Endothelial cell of umbilical vein (primary cell): Measurements from ENCODE around the gene CDH11. TPM values are rescaled to one million over a fixed set of nuclear protein-coding genes. Genes with fewer than 3 reads are reported as not detected.

Experiments used
- BruUV-seq: library from RNA; stranded (reverse); fragments of 400-500 nt; replicated peaks from 2 replicates; lab custom pipeline; 2021; lab: Mats Ljungman, UMichigan
- CTCF ChIA-PET: fragments of 300-600, 350-600 bp; sonication (Branson Sonifier 250); formaldehyde crosslinking; loops from one replicate; lab custom pipeline; 2021; ENCODE audit warnings: antibody characterized with exemption, inconsistent platforms; lab: Charles Lee
- POLR2A ChIA-PET: fragments of 300-600, 350-600 bp; sonication (Branson Sonifier 250); formaldehyde crosslinking; loops from one replicate; lab custom pipeline; 2021; ENCODE audit warnings: antibody characterized with exemption, inconsistent platforms; lab: Charles Lee
- DNase-seq: peaks from one replicate; pipeline ENCODE4 v3.0.0-alpha.2; 2011; ENCODE audit warnings: low read depth, low spot score
- FAIRE-seq: peaks from 2 replicates; lab custom pipeline; 2011; peaks lifted over from hg19 to GRCh38; lab: Jason Lieb, UNC
- H2AFZ ChIP-seq: 2 replicates; pipeline ENCODE4 v1.6.0; 2012; ENCODE audit warnings: low read depth, low read length, control low read depth, inconsistent platforms
- H3K27ac ChIP-seq: 2 replicates; pipeline ENCODE4 v1.5.1; 2011; ENCODE audit warnings: low read depth, mild to moderate bottlenecking, control low read depth, low read length, moderate library complexity; ENCODE audit not compliant: insufficient read depth
- H3K27me3 ChIP-seq, 2 experiments: 2 replicates each; pipeline versions ENCODE4 v1.6.0 to v1.6.1; 2011; ENCODE audit warnings: low read length in 2 of 2, mixed read lengths in 1 of 2; ENCODE audit not compliant: control insufficient read depth in 2 of 2, insufficient read depth in 2 of 2
- H3K36me3 ChIP-seq, 2 experiments: 2 replicates in 1 of 2; 3 replicates in 1 of 2; pipeline ENCODE4 v1.5.1; 2011; ENCODE audit warnings: low read length in 2 of 2, mild to moderate bottlenecking in 1 of 2, moderate library complexity in 1 of 2; ENCODE audit not compliant: control insufficient read depth in 2 of 2, insufficient read depth in 2 of 2; ENCODE audit errors: extremely low read depth in 1 of 2
- H3K4me1 ChIP-seq: 3 replicates; pipeline ENCODE4 v1.5.1; 2011; ENCODE audit warnings: mild to moderate bottlenecking, low read length; ENCODE audit not compliant: control insufficient read depth, insufficient read depth; ENCODE audit errors: extremely low read depth
- H3K4me2 ChIP-seq: 2 replicates; pipeline ENCODE4 v1.6.1; 2011; ENCODE audit warnings: low read length, control low read depth, mixed read lengths; ENCODE audit not compliant: insufficient read depth
- H3K4me3 ChIP-seq, 3 experiments: fragments of 200-600 bp in 1 of 3; sonication (generic), shearing (Covaris generic) in 1 of 3; replicated peaks in 1 of 3; 2 replicates each; pipeline ENCODE4 v1.5.1; 2011 to 2016; ENCODE audit warnings: control low read depth in 3 of 3, low read length in 3 of 3, mild to moderate bottlenecking in 2 of 3, inconsistent platforms in 1 of 3, low read depth in 1 of 3, moderate library complexity in 1 of 3; ENCODE audit not compliant: insufficient read depth in 1 of 3
- H3K79me2 ChIP-seq: 2 replicates; pipeline ENCODE4 v1.6.0; 2012; ENCODE audit warnings: low read length, inconsistent platforms; ENCODE audit not compliant: control insufficient read depth, insufficient read depth
- H3K9ac ChIP-seq: replicated peaks from 2 replicates; pipeline ENCODE3; 2011; ENCODE audit warnings: low read length, control low read depth; ENCODE audit not compliant: insufficient read depth; ENCODE audit errors: extremely low read depth
- H3K9me1 ChIP-seq: replicated peaks from 3 replicates; pipeline ENCODE4 v1.6.0; 2011; ENCODE audit warnings: mild to moderate bottlenecking, low read length; ENCODE audit not compliant: control insufficient read depth, insufficient read depth; ENCODE audit errors: extremely low read depth
- H3K9me3 ChIP-seq: replicated peaks from 2 replicates; pipeline ENCODE4 v1.5.1; 2012; ENCODE audit warnings: low read length, inconsistent platforms; ENCODE audit not compliant: control insufficient read depth, insufficient read depth
- H4K20me1 ChIP-seq: replicated peaks from 2 replicates; pipeline ENCODE3; 2011; ENCODE audit warnings: mild to moderate bottlenecking, low read length; ENCODE audit not compliant: control insufficient read depth, insufficient read depth; ENCODE audit errors: extremely low read depth
- EZH2 ChIP-seq: IDR thresholded peaks from 2 replicates; pipeline ENCODE4 v1.6.1; 2012; ENCODE audit warnings: borderline replicate concordance, low read depth, mild to moderate bottlenecking, moderate library complexity, low read length, inconsistent platforms; ENCODE audit not compliant: severe bottlenecking
- FOS ChIP-seq: IDR thresholded peaks from 2 replicates; pipeline ENCODE4 v1.6.1; 2011; ENCODE audit warnings: mild to moderate bottlenecking, low read length, moderate library complexity, borderline replicate concordance; ENCODE audit not compliant: insufficient read depth
- GATA2 ChIP-seq: IDR thresholded peaks from 2 replicates; pipeline ENCODE4 v1.7.0; 2011; ENCODE audit warnings: low read depth, mild to moderate bottlenecking, moderate library complexity, mixed read lengths, low read length; ENCODE audit not compliant: insufficient read length, insufficient read depth
- JUN ChIP-seq: IDR thresholded peaks from 2 replicates; pipeline ENCODE4 v1.6.1; 2011; ENCODE audit warnings: borderline replicate concordance, low read depth; ENCODE audit not compliant: insufficient read length, insufficient read depth
- MYC ChIP-seq: IDR thresholded peaks from one replicate; pipeline ENCODE4 v1.6.1; 2011; ENCODE audit warnings: mild to moderate bottlenecking, low read depth, low read length
- POLR2A ChIP-seq: IDR thresholded peaks from 2 replicates; pipeline ENCODE4 v1.6.1; 2012; ENCODE audit warnings: low read depth, mild to moderate bottlenecking, control low read depth, low read length
- POLR2AphosphoS5 ChIP-seq: IDR thresholded peaks from 2 replicates; pipeline ENCODE4 v1.6.1; 2012; ENCODE audit warnings: low read depth, mild to moderate bottlenecking, control low read depth, low read length, moderate library complexity; ENCODE audit not compliant: insufficient read depth
- dilution Hi-C: fragments of 300-500 bp; cut with MboI; formaldehyde crosslinking; loops from one replicate; pipeline ENCODE4 v1.15.0; 2019; ENCODE audit warnings: low sequenced_read_pairs; ENCODE audit not compliant: extremely low pct_ligation_motif_present
- intact Hi-C: fragments of 100-400 bp; cut with micrococcal nuclease; formaldehyde crosslinking; loops from one replicate; pipeline ENCODE4 v1.10.0; 2022
- polyA plus RNA-seq, 4 experiments: library from polyadenylated mRNA; depleted of rRNA in 3 of 4; stranded (reverse) in 3 of 4; unstranded in 1 of 4; fragments of >200 nt; gene quantifications; 2 replicates each; pipeline versions ENCODE4 v1.2.1 to v1.2.3, GENCODE V29; 2011 to 2012; ENCODE audit warnings: missing spikeins in 1 of 4
- total RNA-seq: library from RNA; stranded (reverse); gene quantifications from 2 replicates; pipeline ENCODE4 v1.2.3, GENCODE V29; 2021
- TF ChIP-seq, protein P1 (sequence below): IDR thresholded peaks from 2 replicates; pipeline ENCODE4 v1.6.1; 2011; ENCODE audit not compliant: insufficient read depth, insufficient read length
- TF ChIP-seq, protein P2 (sequence below), 2 donors: IDR thresholded peaks; 1 replicate in 1 of 2; 2 replicates in 1 of 2; pipeline ENCODE4 v1.5.1; 2011; ENCODE audit warnings: low read length in 2 of 2, mild to moderate bottlenecking in 2 of 2, moderate library complexity in 2 of 2, control low read depth in 1 of 2, inconsistent platforms in 1 of 2, low read depth in 1 of 2; ENCODE audit not compliant: insufficient read depth in 1 of 2; ENCODE audit errors: extremely low read depth in 1 of 2

Gene CDH11
- total and polyA plus RNA-seq, 2 donors (not counting 3 experiments of a cell fraction or from before 2014, with no cell fraction given) = 30.4 to 32.7 TPM

DNA sequence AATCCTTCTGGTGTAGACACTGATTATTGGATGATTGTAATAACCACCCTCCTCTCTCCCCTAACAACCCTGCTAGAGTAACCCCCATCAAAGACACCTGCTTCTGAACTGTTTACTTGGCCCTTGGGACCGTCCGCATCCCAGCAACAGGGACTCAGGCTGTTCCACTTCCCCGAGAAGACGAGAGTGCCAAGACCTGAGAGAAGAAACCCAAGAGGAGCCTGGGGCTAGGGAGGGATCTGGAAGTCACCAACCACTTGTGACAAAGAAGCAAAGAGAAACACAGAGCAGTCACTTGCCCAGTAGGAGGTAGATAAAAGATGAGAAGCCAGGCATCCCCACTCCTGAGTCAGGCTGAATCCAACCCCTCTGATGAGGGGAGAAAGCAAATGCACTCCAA, 84.3 kb downstream of the CDH11 start:
- CTCF ChIA-PET = no interaction called here
- Histone ChIP-seq H3K4me2 (no peak overlapping the region), H3K27ac (no peak overlapping the region), H3K9me3 (no peaks in the 10 kb centered on the region), H3K4me1 (no peaks in the 10 kb centered on the region), H3K9me1 (no peaks in the 10 kb centered on the region), H3K4me3 (no peak overlapping the region), H2AFZ (no peak overlapping the region), H3K36me3 (no peaks in the 10 kb centered on the region), H3K79me2 (no peaks in the 10 kb centered on the region), H3K27me3 (no peaks in the 10 kb centered on the region), H3K9ac (no peak overlapping the region), H4K20me1 (no peaks in the 10 kb centered on the region)
- BruUV-seq = no TSS peak
- POLR2A ChIA-PET = no interaction called here
- TF ChIP-seq, protein P1, sequence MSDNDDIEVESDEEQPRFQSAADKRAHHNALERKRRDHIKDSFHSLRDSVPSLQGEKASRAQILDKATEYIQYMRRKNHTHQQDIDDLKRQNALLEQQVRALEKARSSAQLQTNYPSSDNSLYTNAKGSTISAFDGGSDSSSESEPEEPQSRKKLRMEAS = no peak
- TF ChIP-seq FOS (no peak), EZH2 (no peak), MYC (no peak), JUN (no peak), POLR2AphosphoS5 (no peak), GATA2 (no peak), POLR2A (no peak)
- TF ChIP-seq, protein P2, sequence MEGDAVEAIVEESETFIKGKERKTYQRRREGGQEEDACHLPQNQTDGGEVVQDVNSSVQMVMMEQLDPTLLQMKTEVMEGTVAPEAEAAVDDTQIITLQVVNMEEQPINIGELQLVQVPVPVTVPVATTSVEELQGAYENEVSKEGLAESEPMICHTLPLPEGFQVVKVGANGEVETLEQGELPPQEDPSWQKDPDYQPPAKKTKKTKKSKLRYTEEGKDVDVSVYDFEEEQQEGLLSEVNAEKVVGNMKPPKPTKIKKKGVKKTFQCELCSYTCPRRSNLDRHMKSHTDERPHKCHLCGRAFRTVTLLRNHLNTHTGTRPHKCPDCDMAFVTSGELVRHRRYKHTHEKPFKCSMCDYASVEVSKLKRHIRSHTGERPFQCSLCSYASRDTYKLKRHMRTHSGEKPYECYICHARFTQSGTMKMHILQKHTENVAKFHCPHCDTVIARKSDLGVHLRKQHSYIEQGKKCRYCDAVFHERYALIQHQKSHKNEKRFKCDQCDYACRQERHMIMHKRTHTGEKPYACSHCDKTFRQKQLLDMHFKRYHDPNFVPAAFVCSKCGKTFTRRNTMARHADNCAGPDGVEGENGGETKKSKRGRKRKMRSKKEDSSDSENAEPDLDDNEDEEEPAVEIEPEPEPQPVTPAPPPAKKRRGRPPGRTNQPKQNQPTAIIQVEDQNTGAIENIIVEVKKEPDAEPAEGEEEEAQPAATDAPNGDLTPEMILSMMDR (IDR thresholded peaks at IDR 0.05; ENCODE audit: extremely low read depth in 1 of 2, insufficient read depth in 1 of 2, low read depth in 1 of 2, low read length in 2 of 2) = no peak
- FAIRE-seq (no peak), DNase-seq (no peak)
- intact Hi-C loops (no loop called here), dilution Hi-C loops (no loop called here)
